Left colon (tissue), 2 donors: ENCODE measurements around the gene LCAT. TPM values are rescaled to one million over a fixed set of nuclear protein-coding genes. Genes with fewer than 3 reads are reported as not detected.
"Not testable (repeated sequence)": the region's sequence is repeated elsewhere in the genome, so short reads cannot be mapped to it uniquely, and the experiment has no call there.

Experiments
- ATAC-seq: fragments of 200-7000 bp; cut with Tn5 transposase; one replicate; pipeline ENCODE4 v1.9.1; 2020; ENCODE audit warnings: mild to moderate bottlenecking, moderate library complexity
- DNase-seq, 2 donors: peaks; one replicate each; pipeline ENCODE4 v3.0.0-alpha.2; 2020
- intact Hi-C, 2 donors: fragments of 100-400 bp; cut with DNase I in 1 of 2; cut with micrococcal nuclease in 1 of 2; formaldehyde crosslinking; loops; one replicate each; pipeline versions ENCODE4 v1.11.2 to v1.14.0; 2022; cut with DNase I, micrococcal nuclease
- total RNA-seq, 2 donors: library from RNA; stranded (reverse); fragmentation: NEBNext Ultra II Directional; extraction: Animal tissue kit (Norgen Biotek cat#: 25700); gene quantifications; one replicate each; pipeline ENCODE4 v1.2.1, GENCODE V29; 2021
- donor health status: DM: no; HTN: no; CAD: no.
- donor health status: DM: yes; HTN: yes; CAD: no.

LCAT gene
- total RNA-seq, 2 donors from 2014 or later: 2.3 to 5.0 TPM

DNA sequence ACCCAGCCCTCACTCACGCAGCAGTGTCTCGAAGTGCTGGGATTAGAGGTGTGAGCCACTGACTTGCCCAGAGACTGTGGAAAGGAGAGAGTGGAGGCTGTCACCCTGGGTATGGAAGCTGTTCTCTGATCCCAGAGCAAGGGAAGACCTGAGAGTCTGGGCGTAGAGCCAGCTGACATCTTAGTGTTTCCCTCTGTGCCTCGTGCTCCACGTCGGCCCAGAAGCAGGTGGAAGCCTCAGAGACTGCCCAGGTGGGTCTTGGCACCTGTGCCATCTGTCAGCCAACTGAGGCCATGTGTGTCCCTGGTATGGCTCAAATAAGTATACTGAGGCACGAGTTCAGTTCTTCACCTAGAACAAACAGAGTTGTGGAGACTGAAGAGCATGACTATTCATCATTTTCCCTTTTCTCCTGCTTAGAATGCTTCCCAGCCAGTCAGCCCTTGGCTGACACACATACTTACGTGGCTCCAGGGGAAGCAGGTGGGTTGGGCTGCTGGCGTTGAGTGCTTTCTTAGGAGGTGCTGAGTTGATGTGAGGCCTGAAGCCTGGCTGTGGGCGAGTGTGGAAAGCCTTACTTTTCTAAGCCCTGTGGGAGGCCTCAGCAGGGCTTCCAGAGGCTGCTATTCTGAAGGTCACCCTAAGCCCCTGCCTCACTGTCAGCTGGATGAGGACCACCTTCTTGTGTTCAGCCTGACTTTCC is 20.4 kb downstream of the LCAT start:
- DNase-seq: no peak
- no peak for ATAC-seq
- intact Hi-C loops: loop anchor here in 1 of 2 donors (10.0 kb wide), 1 partner anchor 109 kb away; no protein-coding TSS in a partner anchor

DNA sequence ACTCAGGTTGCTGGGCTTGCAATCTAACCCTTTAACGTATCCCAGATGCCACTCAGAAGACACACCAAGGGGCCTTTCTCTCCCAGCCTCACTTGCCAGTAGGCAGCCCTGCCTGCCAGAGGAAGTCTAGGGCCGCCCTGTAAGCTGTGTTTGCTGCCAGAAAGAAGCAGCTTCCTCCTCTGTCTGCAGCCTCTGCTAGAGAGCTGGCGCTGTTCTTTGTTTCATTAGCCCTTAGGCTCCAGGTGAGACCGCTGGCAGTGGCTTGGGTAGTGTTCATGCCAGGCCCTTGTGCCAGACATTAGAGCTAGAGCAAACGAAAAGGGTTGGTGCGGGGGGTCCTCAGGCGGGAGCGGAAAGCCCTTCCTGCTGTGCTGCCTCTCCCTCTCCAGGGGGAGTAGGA is 21.2 kb downstream of the LCAT start:
- intact Hi-C loops: loop anchor here in 1 of 2 donors (10.0 kb wide), 1 partner anchor 108 kb away; no protein-coding TSS in a partner anchor
- no peak for DNase-seq
- no peak for ATAC-seq

DNA sequence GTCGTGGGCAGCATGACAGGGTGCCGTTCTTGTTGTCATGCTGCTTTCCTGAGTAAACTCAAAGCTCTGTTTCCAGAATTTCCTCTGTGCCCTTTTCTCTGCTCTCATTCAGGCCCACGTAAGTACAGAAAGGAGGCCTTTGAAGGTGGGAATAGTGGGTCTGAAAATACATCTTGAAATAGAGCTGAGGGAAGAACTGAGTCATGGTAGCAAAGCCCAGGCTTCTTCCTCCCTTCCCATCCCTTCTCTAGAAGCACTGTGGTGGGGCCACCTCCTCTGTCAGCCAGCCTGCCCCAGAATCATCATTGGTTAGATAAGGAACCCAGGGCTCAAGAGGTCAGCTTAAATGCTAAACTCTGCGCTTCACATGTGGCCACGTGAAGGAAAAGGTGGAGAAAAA is 21.7 kb downstream of the LCAT start:
- ATAC-seq (no peak), DNase-seq (no peak)
- intact Hi-C loops: loop anchor here in 1 of 2 donors (10.0 kb wide), 1 partner anchor 107 kb away; no protein-coding TSS in a partner anchor

DNA sequence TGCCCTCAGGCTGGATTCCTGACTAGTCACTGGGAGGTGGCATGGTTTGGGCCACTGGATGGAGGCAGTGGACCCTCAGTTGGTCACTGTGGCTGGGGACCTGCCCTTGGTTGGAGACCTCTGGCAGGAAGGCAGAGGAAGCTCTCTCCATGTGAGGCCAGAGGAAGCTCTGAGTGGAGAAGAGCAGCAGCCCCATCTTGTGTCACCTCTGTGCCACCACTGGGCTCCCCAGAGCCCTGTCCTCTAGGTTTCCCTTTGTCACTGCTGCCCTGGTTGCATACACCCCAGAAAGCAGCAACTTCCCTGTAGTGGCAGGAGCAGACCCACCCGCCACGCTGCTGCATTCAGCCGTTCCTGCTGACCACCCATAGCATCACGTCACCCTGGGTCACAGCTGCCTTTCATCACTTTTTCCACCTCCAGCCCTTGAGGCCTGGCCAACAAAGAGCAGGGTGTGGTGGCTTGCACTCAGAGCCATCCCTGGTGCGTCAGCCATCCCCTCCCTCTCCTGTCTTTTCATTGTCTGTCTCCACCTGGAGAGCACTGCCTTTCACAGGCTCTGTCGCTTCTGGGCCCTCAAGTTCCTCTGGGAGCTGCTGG is 24.2 kb downstream of the LCAT start:
- DNase-seq (no peak), ATAC-seq (no peak)
- intact Hi-C loops: loop anchor here in 1 of 2 donors (10.0 kb wide), 1 partner anchor 105 kb away; no protein-coding TSS in a partner anchor

DNA sequence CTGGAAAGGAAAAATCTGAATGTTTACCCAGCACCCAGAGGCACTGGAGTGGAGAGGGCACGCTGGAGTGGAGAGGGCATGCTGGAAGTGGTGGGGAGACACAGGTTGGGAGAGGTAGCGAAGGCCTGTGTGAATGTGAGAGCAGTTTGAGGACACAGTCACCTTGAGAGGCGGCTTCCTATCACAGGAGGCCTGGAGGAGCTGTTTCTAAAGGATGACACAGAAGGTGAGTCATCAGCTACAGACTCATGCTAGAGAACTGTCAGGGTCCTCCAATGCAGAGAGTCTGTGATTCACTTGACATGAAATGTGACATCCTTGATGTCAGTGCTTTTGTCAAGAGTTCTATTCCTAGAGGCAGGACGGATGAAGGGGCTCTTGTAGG is 26.1 kb downstream of the LCAT start:
- ATAC-seq: no peak
- intact Hi-C loops: no loop called here

DNA sequence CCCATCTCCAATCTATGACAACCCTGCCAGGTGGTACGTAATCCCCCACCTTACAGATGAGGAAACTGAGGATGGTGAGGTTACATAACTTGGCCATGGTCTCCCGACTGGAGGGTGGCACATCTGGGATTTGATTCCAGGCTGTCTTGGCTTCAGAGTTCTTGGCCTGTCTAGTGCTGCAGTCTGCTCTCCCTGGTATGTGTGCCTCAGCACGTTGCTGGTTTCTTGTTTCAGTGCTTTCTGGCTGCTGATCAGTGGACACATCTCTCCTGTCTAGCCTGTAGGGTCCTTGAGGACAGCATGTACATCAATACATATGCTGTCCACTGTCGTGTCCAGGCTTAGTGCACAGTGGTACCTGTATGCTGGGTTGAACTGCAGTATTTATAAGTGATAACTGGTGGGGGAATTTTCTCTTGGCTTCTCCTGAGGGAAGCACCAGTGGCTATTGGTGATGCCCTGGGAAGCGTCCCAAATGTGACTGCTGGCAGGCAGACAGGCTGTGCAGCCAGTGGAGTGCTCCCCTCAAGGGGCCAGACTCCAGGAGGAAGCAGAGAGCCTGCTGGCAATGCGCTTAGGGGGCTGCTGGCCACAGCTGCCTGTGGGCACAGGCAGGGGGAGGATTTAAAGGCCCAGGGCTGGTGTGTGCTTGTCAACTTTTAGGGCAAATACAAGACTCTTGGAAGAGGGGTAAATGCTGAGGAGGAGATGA is 26.6 kb downstream of the LCAT start:
- ATAC-seq (no peak), DNase-seq (no peak)
- intact Hi-C loops: no loop called here

More for the DNA sequence above, 26.1 kb downstream of the LCAT start:
- DNase-seq: no peak

DNA sequence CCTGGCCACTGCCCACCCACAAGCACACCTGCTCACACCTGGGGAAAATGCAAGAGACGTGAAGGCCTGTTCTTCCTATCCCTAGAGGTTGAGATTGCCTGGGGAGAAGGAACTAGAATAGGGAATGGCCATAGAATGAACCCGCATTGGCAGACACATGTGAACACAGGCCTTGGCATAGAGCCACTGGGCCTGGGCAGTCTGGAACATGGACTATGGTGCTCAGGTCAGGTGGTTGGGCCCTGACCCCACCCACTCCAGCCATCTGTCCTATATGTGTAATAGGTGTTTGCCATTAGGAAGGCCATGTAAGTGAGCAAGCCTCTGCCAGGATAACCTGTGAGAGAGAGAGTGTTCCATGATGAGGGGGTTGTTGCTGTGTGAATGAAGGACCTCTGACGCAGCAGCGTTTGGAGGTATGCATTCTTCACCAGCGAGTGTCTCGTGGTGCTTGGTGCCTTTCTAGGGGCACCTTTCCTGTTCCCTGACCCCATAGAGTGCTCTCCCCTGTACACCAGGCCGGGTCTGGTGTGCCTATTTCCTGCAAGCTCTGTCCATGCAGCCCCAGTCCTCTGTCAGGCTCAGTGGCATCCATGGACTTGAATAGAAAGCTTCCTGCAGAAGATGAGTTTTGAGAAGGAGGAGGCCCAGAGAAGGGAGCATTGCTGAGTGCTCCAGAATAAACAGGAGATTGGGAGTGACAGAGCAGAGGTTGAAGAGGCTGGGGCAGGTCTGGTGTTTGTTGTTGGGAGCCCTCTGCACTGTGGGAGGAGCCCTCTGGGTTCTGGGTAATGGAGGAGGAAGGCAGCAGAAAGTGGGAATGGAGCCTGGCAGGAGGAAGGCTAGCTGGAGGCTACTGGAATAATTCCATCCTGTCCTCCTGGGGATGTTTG is 27.8 kb downstream of the LCAT start:
- intact Hi-C loops: no loop called here
- DNase-seq (peak; percentile 62 to 65), ATAC-seq (peak; percentile 95)

DNA sequence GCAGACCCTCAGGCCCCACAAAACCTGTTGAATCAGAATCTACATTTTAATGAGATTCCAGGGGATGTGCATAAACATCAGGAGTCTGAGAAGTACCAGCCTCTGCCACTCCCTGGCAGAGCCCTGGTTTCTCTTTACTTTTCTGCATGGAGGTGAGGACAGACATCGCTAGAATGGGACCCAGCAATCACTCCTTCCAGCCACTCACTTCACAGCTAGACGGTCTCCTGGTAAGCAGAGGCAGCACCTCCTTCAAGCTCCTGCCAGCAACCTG is 28.5 kb downstream of the LCAT start:
- ATAC-seq: peak; percentile 8

DNA sequence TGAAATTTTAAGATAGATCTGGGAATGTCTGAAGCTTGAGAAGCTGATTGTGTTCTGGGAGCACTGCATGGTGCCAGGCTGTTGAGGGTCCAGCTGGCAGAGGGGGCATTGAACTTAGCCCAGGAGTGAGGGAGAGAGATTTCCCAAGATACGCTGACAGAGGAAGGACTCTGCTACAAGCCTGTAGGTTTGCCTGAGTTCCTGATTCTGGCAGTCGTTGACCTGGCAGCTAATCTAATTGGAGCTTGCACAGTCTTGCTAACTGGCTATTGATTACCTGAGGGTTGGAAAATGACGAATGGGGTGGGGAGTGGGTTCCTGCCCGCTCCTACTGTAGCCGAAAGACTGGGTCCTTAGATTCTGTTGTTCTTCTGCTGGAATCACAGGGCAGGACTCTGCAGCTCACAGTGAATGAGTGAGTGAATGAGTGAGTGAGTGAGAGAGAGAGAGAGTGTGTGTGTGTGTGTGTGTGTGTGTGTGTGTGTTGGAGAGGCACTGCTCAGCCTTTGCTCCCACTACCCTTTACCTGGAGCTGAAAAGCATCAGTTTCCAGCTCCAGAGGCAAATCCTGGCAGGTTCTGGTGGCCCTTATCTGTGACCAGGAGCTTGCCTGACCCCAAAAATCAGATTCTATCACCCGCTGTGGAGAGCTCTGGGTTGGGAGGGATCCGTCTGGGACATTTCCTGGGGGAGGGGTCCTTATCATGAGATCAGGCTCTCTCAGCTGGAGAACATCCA is 29.0 kb downstream of the LCAT start:
- ATAC-seq (no peak), DNase-seq (no peak)
- intact Hi-C loops: no loop called here

More for the DNA sequence above, 28.5 kb downstream of the LCAT start:
- intact Hi-C loops, DNase-seq: not testable (repeated sequence)

DNA sequence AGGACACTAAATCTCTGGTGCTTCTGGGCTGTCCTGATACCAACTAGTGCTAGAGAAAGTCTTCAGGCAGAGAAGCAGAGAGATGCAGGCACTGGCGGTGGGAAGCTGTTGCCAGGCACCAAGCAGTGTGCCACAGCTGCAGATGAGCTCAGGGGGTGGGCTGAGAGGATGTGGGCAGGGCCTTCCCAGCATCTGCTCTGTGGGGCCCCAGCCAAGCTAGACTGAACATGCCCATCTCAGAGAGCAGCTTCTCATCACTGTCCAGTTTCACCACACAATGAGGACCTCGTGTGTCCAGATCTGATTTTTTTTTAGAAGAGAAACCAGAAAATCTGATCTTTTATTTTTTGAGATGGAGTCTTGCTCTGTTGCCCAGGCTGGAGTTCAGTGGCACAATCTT is 33.8 kb downstream of the LCAT start:
- DNase-seq: no peak
- no peak for ATAC-seq
- intact Hi-C loops: no loop called here

DNA sequence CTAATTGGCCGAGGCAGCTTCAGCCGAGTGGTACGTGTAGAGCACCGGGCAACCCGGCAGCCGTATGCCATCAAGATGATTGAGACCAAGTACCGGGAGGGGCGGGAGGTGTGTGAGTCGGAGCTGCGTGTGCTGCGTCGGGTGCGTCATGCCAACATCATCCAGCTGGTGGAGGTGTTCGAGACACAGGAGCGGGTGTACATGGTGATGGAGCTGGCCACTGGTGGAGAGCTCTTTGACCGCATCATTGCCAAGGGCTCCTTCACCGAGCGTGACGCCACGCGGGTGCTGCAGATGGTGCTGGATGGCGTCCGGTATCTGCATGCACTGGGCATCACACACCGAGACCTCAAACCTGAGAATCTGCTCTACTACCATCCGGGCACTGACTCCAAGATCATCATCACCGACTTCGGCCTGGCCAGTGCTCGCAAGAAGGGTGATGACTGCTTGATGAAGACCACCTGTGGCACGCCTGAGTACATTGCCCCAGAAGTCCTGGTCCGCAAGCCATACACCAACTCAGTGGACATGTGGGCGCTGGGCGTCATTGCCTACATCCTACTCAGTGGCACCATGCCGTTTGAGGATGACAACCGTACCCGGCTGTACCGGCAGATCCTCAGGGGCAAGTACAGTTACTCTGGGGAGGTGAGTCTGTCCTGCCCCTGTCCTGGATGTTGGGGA is 34.7 kb downstream of the LCAT start:
- ATAC-seq: no peak
- intact Hi-C loops: no loop called here
- no peak for DNase-seq

DNA sequence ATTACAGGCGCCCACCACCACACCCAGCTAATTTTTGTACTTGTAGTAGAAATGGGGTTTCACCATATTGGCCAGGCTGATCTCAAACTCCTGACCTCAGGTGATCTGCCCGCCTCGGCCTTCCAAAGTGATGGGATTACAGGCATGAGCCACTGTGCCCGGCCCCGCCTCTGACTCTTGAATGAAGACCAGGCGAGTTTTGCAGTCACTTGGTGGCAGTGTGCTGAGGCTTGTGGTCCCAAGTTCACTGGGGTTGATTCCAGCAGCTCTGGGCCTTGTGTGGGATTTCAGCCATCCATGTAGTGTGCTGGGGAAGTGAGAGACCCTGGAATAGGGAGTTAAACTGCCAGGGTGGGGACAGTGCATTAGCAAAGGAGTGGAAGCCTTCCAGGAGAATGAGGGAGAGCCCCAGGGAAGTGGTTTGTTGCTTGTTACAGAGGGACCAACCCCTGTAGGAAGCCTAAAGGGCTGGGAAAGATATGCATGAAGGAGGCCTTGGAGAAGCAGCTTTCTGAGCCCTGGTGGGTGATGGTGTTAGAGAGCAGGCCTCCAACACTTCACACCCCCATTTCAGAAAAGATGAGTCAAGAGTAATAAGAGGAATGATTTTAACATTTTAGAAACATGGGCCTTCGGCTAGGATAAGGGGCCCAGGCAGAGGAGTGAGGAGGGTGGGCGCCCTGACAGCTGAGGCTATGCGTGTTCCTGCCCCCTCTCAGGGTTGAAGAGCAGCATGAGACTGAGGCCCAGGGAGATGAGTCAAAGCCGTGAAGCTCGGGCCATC is 36.3 kb downstream of the LCAT start:
- intact Hi-C loops: no loop called here
- ATAC-seq: no peak

DNA sequence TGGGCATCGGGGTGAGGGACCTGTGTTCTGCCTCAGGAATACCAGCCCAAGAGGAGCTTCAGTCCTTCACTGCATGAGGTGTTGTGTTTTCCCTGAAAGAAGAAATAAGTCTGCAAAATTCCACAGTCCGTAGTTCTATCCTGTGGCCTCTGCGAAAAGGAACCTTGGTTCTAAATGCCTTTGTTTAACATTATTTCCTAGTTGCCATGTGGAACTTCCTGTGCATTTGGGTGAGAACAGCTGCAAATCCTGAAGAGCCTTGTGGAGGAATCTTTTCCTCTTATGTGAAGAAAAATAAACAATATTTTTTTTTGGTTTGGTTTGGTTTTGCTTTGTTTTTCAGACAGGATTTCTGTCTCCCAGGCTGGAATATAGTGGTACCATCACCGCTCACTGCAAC is 41.1 kb downstream of the LCAT start:
- no peak for DNase-seq
- ATAC-seq: no peak
- intact Hi-C loops: no loop called here

More for the DNA sequence above, 36.3 kb downstream of the LCAT start:
- DNase-seq: no peak

DNA sequence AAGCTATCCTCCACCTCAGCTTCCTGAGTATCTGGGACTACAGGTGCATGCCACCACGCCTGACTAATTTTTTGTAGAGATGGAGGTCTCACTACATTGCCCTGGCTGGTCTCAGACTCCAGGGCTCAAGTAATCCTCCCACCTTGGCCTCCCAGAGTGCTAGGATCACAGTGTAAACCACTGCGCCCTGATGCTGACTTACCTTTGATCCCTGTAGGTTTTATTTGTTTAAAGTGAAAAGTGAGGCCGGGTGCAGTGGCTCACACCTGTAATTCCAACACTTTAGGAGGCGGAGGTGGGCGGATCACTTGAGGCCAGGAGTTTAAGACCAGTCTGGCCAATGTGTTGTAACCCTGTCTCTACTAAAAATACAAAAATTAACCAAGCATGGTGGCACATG is 42.2 kb downstream of the LCAT start:
- peak; percentile 97 for ATAC-seq
- intact Hi-C loops: no loop called here
- DNase-seq: peak; percentile 38 to 56

DNA sequence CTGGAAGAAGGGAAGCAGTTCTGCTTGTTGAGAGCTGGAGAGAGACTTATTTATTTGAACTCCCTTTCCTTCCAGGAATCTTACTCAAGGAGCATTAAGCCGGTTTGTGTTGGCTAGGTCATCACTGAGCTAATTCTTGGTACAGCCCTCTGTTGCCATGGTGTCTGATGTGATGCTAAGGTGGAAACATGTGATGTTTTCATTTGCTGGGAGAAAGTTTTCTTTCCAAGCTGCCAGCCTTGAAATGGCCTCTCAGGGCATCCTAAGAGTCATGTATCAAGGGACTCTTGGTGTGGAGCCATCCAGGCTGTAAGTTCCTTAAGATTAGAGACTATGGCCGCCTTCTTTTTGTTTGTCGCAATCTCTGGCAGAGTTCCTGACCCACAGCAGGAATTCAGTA is 46.7 kb downstream of the LCAT start:
- intact Hi-C loops: no loop called here
- DNase-seq (no peak), ATAC-seq (no peak)

DNA sequence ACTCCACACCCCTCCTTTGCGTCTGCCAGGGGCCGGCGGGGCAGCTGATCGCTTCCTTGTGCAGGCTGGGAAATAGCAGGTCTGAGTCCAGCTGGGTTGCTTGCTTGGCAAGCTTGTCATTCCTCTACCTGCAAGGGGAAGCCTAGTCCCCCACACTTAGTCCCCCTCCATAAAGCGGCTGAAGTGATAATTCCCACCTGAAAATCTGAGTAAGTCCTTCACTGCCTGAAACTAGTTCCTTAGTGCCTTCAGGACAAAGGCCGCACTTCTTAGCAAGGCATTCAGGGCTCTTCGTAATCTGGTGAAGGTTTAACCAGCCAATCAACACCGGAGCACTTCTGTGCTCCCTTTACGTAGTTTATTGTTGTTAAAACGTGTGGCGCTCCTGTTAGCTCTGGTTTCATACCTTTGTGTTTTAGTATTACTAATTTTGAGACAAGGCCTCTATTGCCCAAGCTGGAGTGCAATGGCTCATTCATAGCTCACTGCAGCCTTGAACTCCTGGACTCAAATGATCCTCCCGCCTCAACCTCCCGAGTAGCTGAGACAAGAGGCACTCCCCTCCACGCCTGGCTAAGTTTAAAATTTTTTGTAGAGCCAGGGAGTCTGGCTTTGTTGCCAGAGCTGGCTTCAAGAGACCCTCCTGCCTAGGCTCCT is 50.0 kb downstream of the LCAT start:
- intact Hi-C loops: no loop called here
- ATAC-seq (peak; percentile 65), DNase-seq (peak in 1 of 2 donors; percentile 63)
